ENCODE results near the gene OSBPL10. TPM values are rescaled to one million over a fixed set of nuclear protein-coding genes. Genes with fewer than 3 reads are reported as not detected.

OSBPL10 gene
- total RNA-seq, 1 donor from 2014 or later, result 8.4 TPM

DNA sequence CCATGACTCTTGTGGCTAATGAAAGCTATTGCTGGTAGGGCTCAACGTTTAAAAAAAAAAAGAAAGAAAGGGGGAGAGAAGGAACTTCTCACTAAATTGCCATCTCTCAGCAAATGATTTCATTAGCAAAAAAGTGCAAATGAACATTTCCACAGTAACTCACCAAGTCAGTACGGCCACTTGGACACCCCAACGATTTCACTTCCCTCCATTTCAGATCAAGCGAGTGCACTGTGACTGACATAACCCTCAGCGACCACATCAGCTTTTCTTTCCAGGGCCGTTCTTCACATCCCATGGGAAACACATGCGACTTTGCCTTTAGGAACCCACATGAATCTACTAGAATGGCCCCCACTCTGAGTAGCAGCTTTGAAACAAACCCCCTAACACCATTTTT lies 71.6 kb downstream of the OSBPL10 start:
- no peak overlapping the region for H3K27ac Mint-ChIP-seq
- TF ChIP-seq EZH2phosphoT487 (IDR thresholded peaks at IDR 0.05) (no peak), EZH2 (IDR thresholded peaks at IDR 0.05) (no peak)
- TF ChIP-seq, protein P1, sequence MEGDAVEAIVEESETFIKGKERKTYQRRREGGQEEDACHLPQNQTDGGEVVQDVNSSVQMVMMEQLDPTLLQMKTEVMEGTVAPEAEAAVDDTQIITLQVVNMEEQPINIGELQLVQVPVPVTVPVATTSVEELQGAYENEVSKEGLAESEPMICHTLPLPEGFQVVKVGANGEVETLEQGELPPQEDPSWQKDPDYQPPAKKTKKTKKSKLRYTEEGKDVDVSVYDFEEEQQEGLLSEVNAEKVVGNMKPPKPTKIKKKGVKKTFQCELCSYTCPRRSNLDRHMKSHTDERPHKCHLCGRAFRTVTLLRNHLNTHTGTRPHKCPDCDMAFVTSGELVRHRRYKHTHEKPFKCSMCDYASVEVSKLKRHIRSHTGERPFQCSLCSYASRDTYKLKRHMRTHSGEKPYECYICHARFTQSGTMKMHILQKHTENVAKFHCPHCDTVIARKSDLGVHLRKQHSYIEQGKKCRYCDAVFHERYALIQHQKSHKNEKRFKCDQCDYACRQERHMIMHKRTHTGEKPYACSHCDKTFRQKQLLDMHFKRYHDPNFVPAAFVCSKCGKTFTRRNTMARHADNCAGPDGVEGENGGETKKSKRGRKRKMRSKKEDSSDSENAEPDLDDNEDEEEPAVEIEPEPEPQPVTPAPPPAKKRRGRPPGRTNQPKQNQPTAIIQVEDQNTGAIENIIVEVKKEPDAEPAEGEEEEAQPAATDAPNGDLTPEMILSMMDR (IDR thresholded peaks at IDR 0.05), result no peak
- H3K79me2 ChIP-seq (ENCODE audit: low read depth), result no peaks in the 10 kb centered on the region
- no peak overlapping the region for H3K27ac ChIP-seq
- H3K4me1 Mint-ChIP-seq, result peaks cover 8% of the 10 kb centered on the region
- H3K27me3 ChIP-seq, result no peaks in the 10 kb centered on the region
- no peaks in the 10 kb centered on the region for H3K36me3 ChIP-seq
- no peak overlapping the region for H3K4me3 Mint-ChIP-seq
- H3K9ac ChIP-seq, result no peak overlapping the region
- no peak for DNase-seq (ENCODE audit: low spot score)
- peaks cover 4% of the 10 kb centered on the region for H3K27me3 Mint-ChIP-seq (ENCODE audit: insufficient read depth, low read depth)
- H4K20me1 ChIP-seq (ENCODE audit: low read depth), result no peaks in the 10 kb centered on the region
- no peak overlapping the region for H2AFZ ChIP-seq (replicated peaks)
- H3K9me3 ChIP-seq (ENCODE audit: low read depth), result no peaks in the 10 kb centered on the region
- H3F3A ChIP-seq (ENCODE audit: low read depth), result no peaks in the 10 kb centered on the region
- H3K36me3 Mint-ChIP-seq, result no peaks in the 10 kb centered on the region
- H3K4me1 ChIP-seq, result peaks cover 9% of the 10 kb centered on the region
- H3K4me3 ChIP-seq, result no peak overlapping the region
- peaks cover under 1% of the 10 kb centered on the region for H3K9me3 Mint-ChIP-seq
- no peak overlapping the region for H3K4me2 ChIP-seq

DNA sequence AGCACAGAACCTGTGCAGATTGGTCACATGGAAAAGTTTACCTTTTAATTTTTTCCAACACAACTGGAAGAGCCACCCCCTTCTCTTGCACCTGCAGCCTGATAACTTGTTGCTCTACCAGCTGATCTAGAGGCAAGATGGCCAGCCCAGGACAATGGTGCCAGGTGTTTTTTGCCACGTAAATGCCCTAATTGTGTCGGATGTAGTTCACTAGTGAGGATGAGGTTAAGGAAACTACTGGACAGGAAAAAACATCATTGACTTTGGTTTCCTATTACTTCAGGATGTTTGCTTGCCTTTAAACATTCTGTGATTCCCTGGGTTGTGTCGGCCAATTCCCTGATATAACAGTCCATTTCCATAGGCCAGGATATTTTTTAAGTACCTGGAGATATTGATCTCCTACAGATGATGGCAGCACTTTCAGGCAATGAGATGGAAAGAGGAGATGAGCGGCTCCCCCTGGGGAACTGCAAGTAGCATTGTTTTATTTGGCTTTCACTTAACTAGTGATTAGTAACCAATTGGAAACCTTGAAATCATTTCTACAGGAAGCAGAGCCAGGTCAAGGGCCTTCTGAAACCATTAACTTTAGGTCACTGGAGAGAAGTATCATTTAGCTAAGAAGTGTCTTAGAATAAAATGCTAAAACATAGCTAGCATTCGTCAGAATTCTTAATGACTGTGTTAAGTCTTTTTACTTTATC lies 72.5 kb downstream of the OSBPL10 start:
- H3K4me2 ChIP-seq, result no peak overlapping the region
- H3K36me3 ChIP-seq, result no peaks in the 10 kb centered on the region
- H3K27me3 ChIP-seq, result no peaks in the 10 kb centered on the region
- no peak overlapping the region for H2AFZ ChIP-seq (replicated peaks)
- no peaks in the 10 kb centered on the region for H3F3A ChIP-seq (ENCODE audit: low read depth)
- H3K79me2 ChIP-seq (ENCODE audit: low read depth), result no peaks in the 10 kb centered on the region
- no peak overlapping the region for H3K27ac ChIP-seq
- H4K20me1 ChIP-seq (ENCODE audit: low read depth), result no peaks in the 10 kb centered on the region
- Mint-ChIP-seq H3K36me3 (no peaks in the 10 kb centered on the region), H3K4me1 (peaks cover 13% of the 10 kb centered on the region), H3K9me3 (peaks cover 2% of the 10 kb centered on the region), H3K27ac (no peak overlapping the region), H3K27me3 (ENCODE audit: insufficient read depth, low read depth) (peaks cover 4% of the 10 kb centered on the region), H3K4me3 (no peak overlapping the region)
- no peak overlapping the region for H3K4me3 ChIP-seq
- no peak for TF ChIP-seq EZH2phosphoT487 (IDR thresholded peaks at IDR 0.05)
- TF ChIP-seq, protein P1 (IDR thresholded peaks at IDR 0.05), result no peak
- no peak for TF ChIP-seq EZH2 (IDR thresholded peaks at IDR 0.05)
- no peak overlapping the region for H3K9ac ChIP-seq
- peaks cover 9% of the 10 kb centered on the region for H3K4me1 ChIP-seq
- no peaks in the 10 kb centered on the region for H3K9me3 ChIP-seq (ENCODE audit: low read depth)
- no peak for DNase-seq (ENCODE audit: low spot score)

DNA sequence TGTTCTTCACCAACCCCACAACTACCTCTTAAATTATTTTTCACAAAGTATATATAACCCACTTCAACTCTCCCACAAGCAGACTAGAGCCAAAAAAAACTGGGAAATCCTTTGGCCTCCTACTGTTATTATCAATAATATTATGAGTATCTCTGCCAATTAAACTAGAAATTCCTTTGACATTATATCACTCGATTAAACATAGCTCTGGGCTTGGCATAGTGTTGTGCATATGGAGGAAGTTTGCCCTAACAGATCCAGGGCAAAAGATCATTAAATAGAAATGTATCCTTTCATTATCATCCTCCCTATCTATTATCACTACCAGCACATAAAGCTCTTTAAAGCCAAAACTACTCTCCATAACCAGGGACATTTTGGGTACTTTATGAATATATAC lies 74.9 kb downstream of the OSBPL10 start:
- H3K27me3 ChIP-seq, result no peaks in the 10 kb centered on the region
- H4K20me1 ChIP-seq (ENCODE audit: low read depth), result no peaks in the 10 kb centered on the region
- H3K9me3 Mint-ChIP-seq, result peaks cover 2% of the 10 kb centered on the region
- H3K9me3 ChIP-seq (ENCODE audit: low read depth), result no peaks in the 10 kb centered on the region
- H2AFZ ChIP-seq (replicated peaks), result no peak overlapping the region
- DNase-seq (ENCODE audit: low spot score), result no peak
- no peak overlapping the region for H3K4me3 ChIP-seq
- H3K4me1 ChIP-seq, result peaks cover 13% of the 10 kb centered on the region
- no peak overlapping the region for H3K27ac ChIP-seq
- no peak overlapping the region for H3K4me2 ChIP-seq
- H3K27me3 Mint-ChIP-seq (ENCODE audit: insufficient read depth, low read depth), result peaks cover 2% of the 10 kb centered on the region
- H3K36me3 ChIP-seq, result no peaks in the 10 kb centered on the region
- no peak overlapping the region for H3K9ac ChIP-seq
- H3K4me3 Mint-ChIP-seq, result no peak overlapping the region
- peaks cover 11% of the 10 kb centered on the region for H3K4me1 Mint-ChIP-seq
- TF ChIP-seq EZH2phosphoT487 (IDR thresholded peaks at IDR 0.05), result no peak
- TF ChIP-seq, protein P1 (IDR thresholded peaks at IDR 0.05), result no peak
- TF ChIP-seq EZH2 (IDR thresholded peaks at IDR 0.05), result no peak
- H3F3A ChIP-seq (ENCODE audit: low read depth), result no peaks in the 10 kb centered on the region
- no peaks in the 10 kb centered on the region for H3K79me2 ChIP-seq (ENCODE audit: low read depth)
- H3K27ac Mint-ChIP-seq, result no peak overlapping the region
- no peaks in the 10 kb centered on the region for H3K36me3 Mint-ChIP-seq

All from neural progenitor cell (in vitro differentiated cells).